NT2/D1 (cell line): ENCODE data around the gene ARHGAP23.

Experiments
- DNase-seq: peaks from one replicate; pipeline ENCODE4 v3.0.0-alpha.2; 2011; ENCODE audit warnings: low read depth, low spot score
- H3K27me3 ChIP-seq: 2 replicates; pipeline ENCODE4 v1.6.0; 2011; ENCODE audit warnings: mild to moderate bottlenecking; ENCODE audit not compliant: insufficient read length, insufficient read depth
- H3K36me3 ChIP-seq: 2 replicates; pipeline ENCODE4 v1.6.1; 2011; ENCODE audit warnings: mild to moderate bottlenecking, low read length, mixed read lengths; ENCODE audit not compliant: insufficient read depth, insufficient read length
- H3K4me1 ChIP-seq: 2 replicates; pipeline ENCODE4 v1.5.1; 2011; ENCODE audit not compliant: insufficient read depth, insufficient read length
- H3K4me3 ChIP-seq: 2 replicates; pipeline ENCODE4 v1.5.1; 2011; ENCODE audit warnings: low read depth; ENCODE audit not compliant: insufficient read length
- H3K9ac ChIP-seq: 2 replicates; pipeline ENCODE4 v1.6.0; 2011; ENCODE audit warnings: low read depth; ENCODE audit not compliant: insufficient read length
- H3K9me3 ChIP-seq: 2 replicates; pipeline ENCODE4 v1.5.1; 2011; ENCODE audit warnings: mild to moderate bottlenecking, low read length; ENCODE audit not compliant: insufficient read depth
- SUZ12 ChIP-seq: IDR thresholded peaks from 2 replicates; pipeline ENCODE4 v1.6.1; 2011; ENCODE audit not compliant: insufficient read length, insufficient read depth; ENCODE audit errors: extremely low read depth
- YY1 ChIP-seq: IDR thresholded peaks from 2 replicates; pipeline ENCODE4 v1.6.1; 2011; ENCODE audit not compliant: insufficient read length, insufficient read depth
- ZNF274 ChIP-seq: IDR thresholded peaks from 2 replicates; pipeline ENCODE4 v1.6.1; 2011; ENCODE audit warnings: mild to moderate bottlenecking, low read depth, low read length

Gene ARHGAP23

DNA sequence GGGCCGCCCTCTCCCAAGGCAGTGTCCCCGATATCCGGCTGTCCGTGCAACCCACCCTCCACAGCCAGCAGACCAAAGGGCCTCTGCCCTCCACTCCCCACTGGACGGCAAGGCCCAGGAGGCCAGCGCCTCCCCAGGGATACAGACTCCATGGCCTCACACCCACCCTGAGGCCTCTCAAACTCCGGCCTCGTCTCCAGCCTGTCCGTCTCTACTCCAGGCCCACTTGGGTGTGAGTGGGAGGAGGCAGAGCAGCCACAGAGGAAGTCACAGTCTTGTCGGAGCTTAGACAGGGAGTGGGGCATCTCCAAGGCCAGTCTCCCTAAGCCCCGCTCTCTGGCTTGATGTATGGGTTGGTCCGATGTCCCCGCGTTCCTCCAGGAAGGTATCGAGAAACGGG, 104.2 kb downstream of the ARHGAP23 start:
- H3K9ac ChIP-seq: no peak overlapping the region
- no peak for DNase-seq
- H3K9me3 ChIP-seq: no peaks in the 10 kb centered on the region
- no peaks in the 10 kb centered on the region for H3K36me3 ChIP-seq
- H3K4me1 ChIP-seq: peaks cover 9% of the 10 kb centered on the region
- no peak overlapping the region for H3K4me3 ChIP-seq
- no peak for TF ChIP-seq SUZ12
- no peak for TF ChIP-seq ZNF274
- TF ChIP-seq YY1: no peak
- peaks cover 2% of the 10 kb centered on the region for H3K27me3 ChIP-seq

DNA sequence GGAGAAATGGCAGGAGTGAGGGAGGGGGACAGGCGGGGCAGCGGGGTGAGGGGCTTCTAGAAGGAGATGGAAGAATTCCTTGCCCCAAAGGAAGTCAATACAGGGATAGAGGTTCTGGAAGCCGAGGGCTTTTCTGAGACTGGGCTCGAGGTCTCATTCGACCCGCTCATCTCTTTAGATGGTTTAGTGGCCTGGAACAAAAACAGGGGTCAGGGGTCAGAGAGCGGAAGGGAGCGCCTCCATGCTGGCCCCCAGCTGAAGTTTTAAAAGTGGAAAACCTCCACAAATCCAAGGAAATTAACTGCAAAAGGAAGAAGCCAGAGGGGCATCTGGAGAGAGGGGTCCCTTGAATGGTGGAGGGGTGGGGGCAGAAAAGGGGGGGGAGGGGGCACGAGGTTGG, 105.0 kb downstream of the ARHGAP23 start:
- TF ChIP-seq YY1 (no peak), ZNF274 (no peak), SUZ12 (no peak)
- DNase-seq: no peak
- H3K4me3 ChIP-seq: no peak overlapping the region
- no peaks in the 10 kb centered on the region for H3K9me3 ChIP-seq
- no peak overlapping the region for H3K9ac ChIP-seq
- H3K27me3 ChIP-seq: peaks cover 2% of the 10 kb centered on the region
- H3K36me3 ChIP-seq: no peaks in the 10 kb centered on the region
- H3K4me1 ChIP-seq: peaks cover 9% of the 10 kb centered on the region

DNA sequence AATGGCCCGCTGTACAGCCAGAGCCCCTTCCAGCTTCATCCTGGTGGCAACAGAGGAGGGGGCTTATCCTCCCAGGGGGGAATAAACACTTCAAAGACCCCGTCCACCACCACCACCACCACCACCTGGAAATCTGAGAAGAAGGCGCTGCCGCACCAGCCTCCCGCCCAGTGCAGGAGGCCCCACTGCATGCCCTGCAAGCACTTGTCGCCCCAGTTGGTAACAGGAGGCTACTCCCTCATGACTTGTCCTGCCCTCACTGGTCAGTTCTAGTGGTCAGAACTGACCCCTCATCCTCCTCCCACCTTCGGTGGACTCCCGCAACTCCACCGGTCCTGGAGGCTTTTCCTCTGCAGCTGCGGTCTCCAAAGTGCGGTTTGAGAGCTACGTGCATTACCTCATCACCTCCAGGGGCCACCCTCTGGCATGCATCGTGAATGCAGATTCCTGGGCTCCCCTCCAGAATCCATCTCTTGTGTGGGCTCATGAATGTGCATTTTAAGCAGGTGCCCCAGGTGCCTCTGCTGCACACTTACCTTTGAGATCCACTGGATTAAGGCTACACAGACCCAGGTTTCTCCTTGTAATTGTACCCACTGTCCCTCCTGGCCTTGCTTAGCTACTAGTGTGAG, 105.7 kb downstream of the ARHGAP23 start:
- peaks cover 2% of the 10 kb centered on the region for H3K27me3 ChIP-seq
- H3K4me1 ChIP-seq: peaks cover 9% of the 10 kb centered on the region
- no peaks in the 10 kb centered on the region for H3K36me3 ChIP-seq
- TF ChIP-seq ZNF274 (no peak), YY1 (no peak), SUZ12 (no peak)
- no peak overlapping the region for H3K9ac ChIP-seq
- no peak overlapping the region for H3K4me3 ChIP-seq
- H3K9me3 ChIP-seq: no peaks in the 10 kb centered on the region
- no peak for DNase-seq

DNA sequence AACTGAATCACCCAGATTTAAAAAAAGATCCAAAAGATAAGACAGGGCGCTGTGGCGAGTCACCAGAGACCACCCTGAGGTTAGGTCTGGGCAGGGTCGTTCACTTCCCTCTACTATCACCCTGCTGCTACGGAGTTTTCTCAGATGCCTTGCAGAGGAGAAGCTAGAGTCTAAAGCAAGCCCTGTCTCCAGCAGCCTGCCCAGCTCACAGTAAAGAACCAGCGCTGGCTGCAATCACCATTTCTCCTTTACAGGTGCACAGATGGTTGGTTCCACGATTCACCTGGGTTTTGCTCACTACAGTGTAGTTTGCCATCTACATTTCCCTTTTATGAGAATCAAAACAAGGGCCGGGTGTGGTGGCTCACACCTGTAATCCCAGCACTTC, 106.2 kb downstream of the ARHGAP23 start:
- H3K36me3 ChIP-seq: no peaks in the 10 kb centered on the region
- H3K9ac ChIP-seq: no peak overlapping the region
- no peak for DNase-seq
- H3K27me3 ChIP-seq: peaks cover 2% of the 10 kb centered on the region
- H3K9me3 ChIP-seq: no peaks in the 10 kb centered on the region
- TF ChIP-seq SUZ12 (no peak), ZNF274 (no peak), YY1 (no peak)
- no peak overlapping the region for H3K4me3 ChIP-seq
- peaks cover 9% of the 10 kb centered on the region for H3K4me1 ChIP-seq

DNA sequence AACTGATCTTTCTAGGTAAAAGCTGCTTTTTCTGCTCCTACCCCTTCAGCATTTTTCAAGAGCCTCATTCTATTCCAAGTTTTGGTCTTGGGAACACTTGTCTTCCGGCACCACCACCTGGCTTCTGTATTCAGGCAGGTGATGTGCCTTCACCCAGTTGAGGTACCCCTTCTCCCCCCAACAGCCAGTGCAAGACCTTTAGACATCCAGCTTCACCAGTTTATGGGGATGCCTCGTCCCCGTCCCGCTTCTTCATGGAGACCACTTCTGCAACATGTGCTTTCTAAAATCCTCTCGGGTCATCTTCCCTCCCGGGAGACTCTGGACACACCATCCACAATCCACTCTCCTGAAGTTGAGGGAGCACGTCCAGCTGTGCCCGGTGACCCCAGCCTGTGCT, 107.6 kb downstream of the ARHGAP23 start:
- no peak overlapping the region for H3K4me3 ChIP-seq
- no peak for TF ChIP-seq SUZ12
- no peak for TF ChIP-seq ZNF274
- no peak for TF ChIP-seq YY1
- DNase-seq: no peak

DNA sequence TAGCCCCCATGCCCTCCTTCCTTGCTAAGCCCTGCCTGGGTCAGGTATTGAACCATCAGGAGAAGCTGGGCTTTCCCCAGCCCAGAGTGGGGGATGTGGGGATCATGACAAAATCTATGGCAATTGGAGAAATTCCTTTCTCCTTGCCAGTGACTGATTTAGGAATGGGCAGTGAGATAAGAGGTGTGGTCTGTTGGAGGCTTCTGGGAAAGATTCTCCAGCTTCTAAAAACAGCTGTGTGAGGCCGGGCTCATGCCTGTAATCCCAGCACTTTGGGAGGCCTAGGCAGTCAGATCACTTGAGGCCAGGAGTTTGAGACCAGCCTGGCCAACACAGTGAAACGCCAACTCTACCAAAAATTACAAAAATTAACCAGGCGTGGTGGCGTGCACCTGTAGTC, 108.4 kb downstream of the ARHGAP23 start:
- Histone ChIP-seq H3K27me3 (peaks cover 2% of the 10 kb centered on the region), H3K9ac (no peak overlapping the region), H3K4me1 (peaks cover 11% of the 10 kb centered on the region), H3K4me3 (no peak overlapping the region), H3K9me3 (no peaks in the 10 kb centered on the region), H3K36me3 (no peaks in the 10 kb centered on the region)
- DNase-seq: no peak
- TF ChIP-seq YY1: no peak
- TF ChIP-seq ZNF274: no peak
- TF ChIP-seq SUZ12: no peak

More for the DNA sequence above, 107.6 kb downstream of the ARHGAP23 start:
- H3K27me3 ChIP-seq: peaks cover 2% of the 10 kb centered on the region
- H3K9me3 ChIP-seq: no peaks in the 10 kb centered on the region
- no peaks in the 10 kb centered on the region for H3K36me3 ChIP-seq
- H3K9ac ChIP-seq: no peak overlapping the region
- peaks cover 9% of the 10 kb centered on the region for H3K4me1 ChIP-seq

DNA sequence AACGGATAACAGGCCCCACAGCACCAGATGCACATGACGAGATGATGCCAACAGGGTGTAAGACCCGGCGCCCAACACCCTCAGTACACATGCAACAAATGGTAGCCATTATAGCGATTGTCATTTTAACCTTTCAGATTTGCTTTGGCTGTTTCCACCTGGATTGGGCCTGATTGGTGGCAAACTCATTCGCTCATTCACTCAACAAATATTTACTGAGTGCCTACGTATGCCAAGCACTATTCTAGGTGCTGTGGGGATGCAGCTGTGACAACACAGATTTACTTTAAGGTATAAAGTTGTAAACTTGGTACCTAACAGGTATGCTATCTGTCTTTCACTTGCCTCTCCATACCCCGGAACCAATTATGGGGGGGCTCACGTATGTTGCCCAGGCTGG, 110.6 kb downstream of the ARHGAP23 start:
- DNase-seq: no peak
- Histone ChIP-seq H3K9ac (no peak overlapping the region), H3K4me3 (no peak overlapping the region), H3K36me3 (no peaks in the 10 kb centered on the region), H3K4me1 (peaks cover 19% of the 10 kb centered on the region), H3K27me3 (peaks cover 2% of the 10 kb centered on the region), H3K9me3 (no peaks in the 10 kb centered on the region)
- TF ChIP-seq ZNF274: no peak
- no peak for TF ChIP-seq SUZ12
- TF ChIP-seq YY1: no peak

DNA sequence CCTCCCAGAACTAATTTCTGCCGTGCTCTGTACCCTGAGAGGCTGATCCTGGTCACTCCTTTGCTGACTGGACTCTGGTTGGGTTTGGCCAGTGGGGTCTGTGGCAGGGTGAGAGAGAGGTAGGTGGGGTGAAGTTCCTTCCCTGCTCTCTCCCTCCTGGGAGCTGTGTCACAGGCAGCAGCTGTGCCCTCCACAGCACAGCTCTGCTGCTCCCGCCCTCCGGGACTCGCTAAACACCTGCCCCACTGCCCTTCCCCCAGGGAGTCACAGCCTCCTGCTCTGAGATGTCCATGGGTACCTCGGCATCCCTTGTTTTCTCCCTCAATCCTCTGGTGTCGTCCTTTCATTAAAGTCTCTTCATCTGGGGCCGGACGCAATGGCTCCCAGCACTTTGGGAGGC, 111.1 kb downstream of the ARHGAP23 start:
- TF ChIP-seq ZNF274 (no peak), YY1 (no peak), SUZ12 (no peak)
- H3K27me3 ChIP-seq: peaks cover 2% of the 10 kb centered on the region
- no peaks in the 10 kb centered on the region for H3K36me3 ChIP-seq
- H3K4me3 ChIP-seq: no peak overlapping the region
- H3K4me1 ChIP-seq: peaks cover 23% of the 10 kb centered on the region
- H3K9me3 ChIP-seq: no peaks in the 10 kb centered on the region
- no peak for DNase-seq
- H3K9ac ChIP-seq: no peak overlapping the region
